PC-9 (cell line): ENCODE measurements around the gene SC5D. TPM values are rescaled to one million over a fixed set of nuclear protein-coding genes. Genes with fewer than 3 reads are reported as not detected.
A peak's percentile ranks its signal among the peaks of the same experiment; 100 is the strongest.

Experiments
- BruUV-seq: library from RNA; stranded (reverse); fragments of 400-500 nt; replicated peaks from 2 replicates; lab custom pipeline; 2021; lab: Mats Ljungman, UMichigan
- CTCF ChIA-PET: fragments of 300-600 bp; sonication (Branson Sonifier 250); formaldehyde crosslinking; loops from one replicate; lab custom pipeline; 2022; ENCODE audit warnings: antibody characterized with exemption; lab: Charles Lee
- POLR2A ChIA-PET: fragments of 300-600 bp; sonication (Branson Sonifier 250); formaldehyde crosslinking; loops from one replicate; lab custom pipeline; 2022; ENCODE audit warnings: antibody characterized with exemption; ENCODE audit not compliant: unreplicated experiment; lab: Charles Lee
- DNase-seq, 2 experiments: peaks; one replicate each; pipeline versions ENCODE4 v3.0.0 to v3.0.0-alpha.2; 2015 to 2022; ENCODE audit warnings: mixed read lengths in 1 of 2
- H2AFZ ChIP-seq: fragments of 200-600 bp; sonication (generic); 2 replicates; pipeline ENCODE4 v1.8.1; 2017; ENCODE audit warnings: antibody characterized with exemption
- H3F3A ChIP-seq: fragments of 200-600 bp; sonication (generic); 2 replicates; pipeline ENCODE4 v1.8.1; 2017; ENCODE audit warnings: antibody characterized with exemption, mild to moderate bottlenecking, low read depth; ENCODE audit not compliant: insufficient read depth
- H3K27ac ChIP-seq: fragments of 200-600 bp; sonication (generic); 2 replicates; pipeline ENCODE4 v1.6.1; 2016; ENCODE audit warnings: mixed run types
- H3K27me3 ChIP-seq: fragments of 200-600 bp; sonication (generic); 2 replicates; pipeline ENCODE4 v1.6.1; 2016; ENCODE audit warnings: low read depth, mixed run types; ENCODE audit not compliant: insufficient read depth
- H3K36me3 ChIP-seq: fragments of 200-600 bp; sonication (generic); 2 replicates; pipeline ENCODE4 v1.6.1; 2016; ENCODE audit warnings: low read depth, mixed run types
- H3K4me1 ChIP-seq: fragments of 200-600 bp; sonication (generic); replicated peaks from 2 replicates; pipeline ENCODE4 v1.6.1; 2016; ENCODE audit warnings: mixed run types; ENCODE audit not compliant: insufficient read depth
- H3K4me2 ChIP-seq: fragments of 200-600 bp; sonication (generic); 2 replicates; pipeline ENCODE4 v1.6.1; 2017; ENCODE audit warnings: mixed run types
- H3K4me3 ChIP-seq: fragments of 200-600 bp; sonication (generic); 2 replicates; pipeline ENCODE4 v1.6.1; 2016; ENCODE audit warnings: mixed run types
- H3K79me2 ChIP-seq: fragments of 200-600 bp; sonication (generic); 2 replicates; pipeline ENCODE4 v1.6.1; 2017; ENCODE audit warnings: low read depth, mixed run types
- H3K9me2 ChIP-seq: fragments of 200-600 bp; sonication (generic); 2 replicates; pipeline ENCODE4 v1.8.1; 2017; ENCODE audit warnings: mild to moderate bottlenecking; ENCODE audit not compliant: insufficient read depth
- H3K9me3 ChIP-seq: fragments of 200-600 bp; sonication (generic); 2 replicates; pipeline ENCODE4 v1.8.1; 2016; ENCODE audit warnings: low read depth; ENCODE audit not compliant: insufficient read depth
- H4K20me1 ChIP-seq: fragments of 200-600 bp; sonication (generic); 2 replicates; pipeline ENCODE4 v1.8.1; 2017; ENCODE audit not compliant: insufficient read depth
- CTCF ChIP-seq: fragments of 200-600 bp; sonication (generic); conservative IDR thresholded peaks from 2 replicates; pipeline ENCODE4 v1.6.1; 2017; ENCODE audit warnings: mixed run types, antibody characterized with exemption, mild to moderate bottlenecking, moderate library complexity
- EZH2 ChIP-seq: fragments of 200-600 bp; sonication (generic); IDR thresholded peaks from 2 replicates; pipeline ENCODE4 v1.8.0; 2017; ENCODE audit warnings: antibody characterized with exemption, low read depth
- intact Hi-C: fragments of 100-400 bp; cut with micrococcal nuclease; formaldehyde crosslinking; loops from one replicate; pipeline ENCODE4 v1.10.0; 2022; ENCODE audit not compliant: unreplicated experiment
- total RNA-seq: library from RNA; stranded (reverse); gene quantifications from 2 replicates; pipeline ENCODE4 v1.2.3, GENCODE V29; 2021

The SC5D gene
- total RNA-seq, 1 experiment from 2014 or later, result 16.9 TPM

GRCh38 chr11:121270001-121270678, 22.4 kb upstream of the SC5D start:
- H3K9me2 ChIP-seq, result no peaks in the 10 kb centered on the region
- no peaks in the 10 kb centered on the region for H4K20me1 ChIP-seq
- H3F3A ChIP-seq, result no peaks in the 10 kb centered on the region
- H3K4me3 ChIP-seq, result no peak overlapping the region
- POLR2A ChIA-PET, result no interaction called here
- peak in 1 of 2 experiments; percentile 0 for DNase-seq
- CTCF ChIA-PET, result no interaction called here
- no peaks in the 10 kb centered on the region for H3K4me1 ChIP-seq
- H3K36me3 ChIP-seq, result no peaks in the 10 kb centered on the region
- no peaks in the 10 kb centered on the region for H3K79me2 ChIP-seq
- no TSS peak for BruUV-seq
- TF ChIP-seq EZH2, result no peak
- no peak for TF ChIP-seq CTCF
- intact Hi-C loops, result no loop called here
- no peak overlapping the region for H3K4me2 ChIP-seq
- peaks cover 81% of the 10 kb centered on the region for H3K27me3 ChIP-seq
- no peak overlapping the region for H3K27ac ChIP-seq
- no peaks in the 10 kb centered on the region for H3K9me3 ChIP-seq
- no peak overlapping the region for H2AFZ ChIP-seq

GRCh38 chr11:121274332-121274991, 18.1 kb upstream of the SC5D start:
- Histone ChIP-seq H4K20me1 (no peaks in the 10 kb centered on the region), H3K27ac (no peak overlapping the region), H2AFZ (no peak overlapping the region), H3K79me2 (no peaks in the 10 kb centered on the region), H3K9me3 (no peaks in the 10 kb centered on the region), H3K9me2 (no peaks in the 10 kb centered on the region), H3K4me1 (no peaks in the 10 kb centered on the region), H3K36me3 (no peaks in the 10 kb centered on the region), H3K4me3 (no peak overlapping the region), H3K27me3 (peaks cover 65% of the 10 kb centered on the region), H3K4me2 (no peak overlapping the region), H3F3A (no peaks in the 10 kb centered on the region)
- ChIA-PET POLR2A (no interaction called here), CTCF (no interaction called here)
- no peak for TF ChIP-seq CTCF
- DNase-seq, result peak in 1 of 2 experiments; percentile 30
- no TSS peak for BruUV-seq
- intact Hi-C loops, result no loop called here

- Histone ChIP-seq H3K27me3 (peaks cover 82% of the 10 kb centered on the region), H3K4me2 (no peak overlapping the region), H3K9me2 (no peaks in the 10 kb centered on the region), H3K9me3 (no peaks in the 10 kb centered on the region), H3K36me3 (no peaks in the 10 kb centered on the region), H4K20me1 (no peaks in the 10 kb centered on the region), H3K27ac (no peak overlapping the region), H3K79me2 (no peaks in the 10 kb centered on the region), H3K4me1 (no peaks in the 10 kb centered on the region), H3F3A (no peaks in the 10 kb centered on the region), H2AFZ (no peak overlapping the region), H3K4me3 (no peak overlapping the region)
- TF ChIP-seq EZH2 (no peak), CTCF (no peak)
- BruUV-seq, result no TSS peak
- DNase-seq, result peak in 1 of 2 experiments; percentile 3
- ChIA-PET CTCF (no interaction called here), POLR2A (interaction anchor here (0.7 kb wide), 1 partner anchor 1262 kb away, joined by 3 read pairs; no protein-coding TSS in a partner anchor)
- intact Hi-C loops, result no loop called here
Measured at GRCh38 chr11:121281698-121282097, 10.9 kb upstream of the SC5D start.
